ENCODE results near the gene PPIL1.

Gene PPIL1

DNA sequence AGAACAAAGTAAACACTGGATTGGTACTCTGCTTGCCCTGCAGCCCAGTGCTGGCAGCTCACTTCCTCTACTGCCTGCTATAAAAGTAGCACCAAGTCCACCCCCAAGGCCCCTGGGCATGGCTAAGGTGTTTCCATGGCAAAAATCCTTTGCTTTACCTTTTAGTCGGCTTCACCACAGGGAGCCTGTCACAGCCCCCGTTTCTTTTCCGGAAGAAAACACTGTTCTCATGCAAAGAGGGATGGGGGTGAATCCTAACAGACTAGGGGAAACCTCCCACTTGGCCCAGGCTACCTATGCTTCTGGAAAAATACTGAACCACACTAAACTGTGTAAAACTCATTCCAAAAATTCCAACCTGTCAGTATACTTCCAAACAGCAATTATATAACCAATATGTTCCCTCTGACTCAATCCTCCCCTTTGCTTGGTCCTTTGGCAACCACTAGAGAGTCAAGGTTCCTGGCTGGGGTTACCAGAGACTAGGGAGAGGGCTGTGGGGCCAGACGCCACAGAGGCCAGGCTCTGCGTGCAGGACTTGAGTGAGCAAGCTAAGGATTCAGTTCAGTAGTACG lies 16.1 kb downstream of the PPIL1 start:
- Histone ChIP-seq H3K27me3 (ENCODE audit: control insufficient read depth in 5 of 5, insufficient read depth in 4 of 5, low read length in 5 of 5) (no peaks in the 10 kb centered on the region), H3K4me3 (ENCODE audit: low read depth in 1 of 5, low read length in 5 of 5) (no peak overlapping the region), H3K27ac (ENCODE audit: low read depth, low read length) (no peak overlapping the region), H3K9ac (ENCODE audit: low read length in 5 of 5) (no peak overlapping the region), H3K4me1 (ENCODE audit: control insufficient read depth in 5 of 5, insufficient read depth in 5 of 5, low read length in 5 of 5) (peaks cover 1 to 9% (median 7%) of the 10 kb centered on the region in 5 donors), H3K36me3 (ENCODE audit: control insufficient read depth in 5 of 5, insufficient read depth in 5 of 5, low read length in 5 of 5) (peaks cover 8 to 26% (median 10%) of the 10 kb centered on the region in 5 donors), H3K9me3 (ENCODE audit: control insufficient read depth in 5 of 5, low read length in 5 of 5) (no peaks in the 10 kb centered on the region)

- peaks cover 8 to 17% (median 9%) of the 10 kb centered on the region in 5 donors for H3K36me3 ChIP-seq (ENCODE audit: control insufficient read depth in 5 of 5, insufficient read depth in 5 of 5, low read length in 5 of 5)
- H3K27me3 ChIP-seq (ENCODE audit: control insufficient read depth in 5 of 5, insufficient read depth in 4 of 5, low read length in 5 of 5), result no peaks in the 10 kb centered on the region
- H3K27ac ChIP-seq (ENCODE audit: low read depth, low read length), result no peak overlapping the region
These were observed 17.3 kb downstream of the PPIL1 start for GRCh38 chr6:36857325-36857724.

DNA sequence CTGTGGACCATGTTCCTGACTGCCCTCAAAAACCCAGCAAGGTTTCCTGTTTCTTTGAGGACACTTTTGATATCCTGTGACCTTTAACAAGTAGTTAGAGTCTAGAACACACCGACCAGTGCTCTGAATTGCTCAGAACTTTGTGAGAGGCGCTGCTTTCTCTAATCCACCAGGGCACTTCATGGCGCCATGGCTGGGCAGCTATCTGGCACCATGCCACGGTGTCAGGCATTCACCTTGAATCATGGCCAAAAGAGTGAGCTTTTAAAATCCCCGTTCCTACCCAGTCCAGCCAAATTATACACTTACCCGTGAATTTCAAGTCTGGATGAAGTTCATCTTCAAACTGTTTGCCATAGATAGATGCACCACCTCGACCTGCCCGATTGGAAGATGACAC lies 18.3 kb downstream of the PPIL1 start:
- H3K4me3 ChIP-seq (ENCODE audit: low read depth in 1 of 5, low read length in 5 of 5), result no peak overlapping the region
- H3K4me1 ChIP-seq (ENCODE audit: control insufficient read depth in 5 of 5, insufficient read depth in 5 of 5, low read length in 5 of 5), result peaks cover 6 to 19% (median 14%) of the 10 kb centered on the region in 5 donors
- H3K27ac ChIP-seq (ENCODE audit: low read depth, low read length), result no peak overlapping the region
- no peaks in the 10 kb centered on the region for H3K27me3 ChIP-seq (ENCODE audit: control insufficient read depth in 5 of 5, insufficient read depth in 4 of 5, low read length in 5 of 5)
- H3K9me3 ChIP-seq (ENCODE audit: control insufficient read depth in 5 of 5, low read length in 5 of 5), result no peaks in the 10 kb centered on the region
- peaks cover 8 to 17% (median 9%) of the 10 kb centered on the region in 5 donors for H3K36me3 ChIP-seq (ENCODE audit: control insufficient read depth in 5 of 5, insufficient read depth in 5 of 5, low read length in 5 of 5)
- no peak overlapping the region for H3K9ac ChIP-seq (ENCODE audit: low read length in 5 of 5)

More at GRCh38 chr6:36857325-36857724, 17.3 kb downstream of the PPIL1 start:
- Histone ChIP-seq H3K9me3 (ENCODE audit: control insufficient read depth in 5 of 5, low read length in 5 of 5) (no peaks in the 10 kb centered on the region), H3K4me1 (ENCODE audit: control insufficient read depth in 5 of 5, insufficient read depth in 5 of 5, low read length in 5 of 5) (peaks cover 6 to 19% (median 9%) of the 10 kb centered on the region in 5 donors), H3K9ac (ENCODE audit: low read length in 5 of 5) (no peak overlapping the region), H3K4me3 (ENCODE audit: low read depth in 1 of 5, low read length in 5 of 5) (no peak overlapping the region)

GRCh38 chr6:36855750-36856149 lies 18.9 kb downstream of the PPIL1 start:
- H3K4me1 ChIP-seq (ENCODE audit: control insufficient read depth in 5 of 5, insufficient read depth in 5 of 5, low read length in 5 of 5), result peaks cover 6 to 19% (median 14%) of the 10 kb centered on the region in 5 donors
- no peak overlapping the region for H3K27ac ChIP-seq (ENCODE audit: low read depth, low read length)
- H3K4me3 ChIP-seq (ENCODE audit: low read depth in 1 of 5, low read length in 5 of 5), result no peak overlapping the region

DNA sequence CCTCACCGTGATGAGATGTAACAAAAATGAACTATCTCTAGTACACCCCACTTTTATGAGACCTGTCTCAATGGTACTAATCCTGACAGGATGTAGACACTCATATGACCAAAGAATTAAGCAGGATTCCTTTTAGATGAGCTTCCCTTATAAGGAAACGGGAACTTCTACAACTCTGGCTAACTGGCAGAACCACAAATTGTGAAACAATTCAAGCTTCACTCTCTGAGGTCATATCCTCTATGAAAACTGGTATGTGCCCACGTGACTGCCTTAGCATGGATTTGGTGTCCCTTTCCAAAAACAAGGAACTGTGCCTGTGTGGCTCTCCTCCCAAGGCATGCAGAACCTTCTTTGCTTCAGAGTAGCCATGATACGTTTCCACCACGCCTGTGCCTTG lies 21.3 kb downstream of the PPIL1 start:
- H3K9me3 ChIP-seq (ENCODE audit: control insufficient read depth in 5 of 5, low read length in 5 of 5), result peaks cover 0 to 12% (median 7%) of the 10 kb centered on the region in 5 donors
- no peaks in the 10 kb centered on the region for H3K27me3 ChIP-seq (ENCODE audit: control insufficient read depth in 5 of 5, insufficient read depth in 4 of 5, low read length in 5 of 5)
- H3K4me3 ChIP-seq (ENCODE audit: low read depth in 1 of 5, low read length in 5 of 5), result no peak overlapping the region
- H3K27ac ChIP-seq (ENCODE audit: low read depth, low read length), result no peak overlapping the region
- peaks cover 6 to 12% (median 12%) of the 10 kb centered on the region in 5 donors for H3K4me1 ChIP-seq (ENCODE audit: control insufficient read depth in 5 of 5, insufficient read depth in 5 of 5, low read length in 5 of 5)
- peaks cover 8 to 17% (median 9%) of the 10 kb centered on the region in 5 donors for H3K36me3 ChIP-seq (ENCODE audit: control insufficient read depth in 5 of 5, insufficient read depth in 5 of 5, low read length in 5 of 5)
- no peak overlapping the region for H3K9ac ChIP-seq (ENCODE audit: low read length in 5 of 5)

More at GRCh38 chr6:36855750-36856149, 18.9 kb downstream of the PPIL1 start:
- Histone ChIP-seq H3K27me3 (ENCODE audit: control insufficient read depth in 5 of 5, insufficient read depth in 4 of 5, low read length in 5 of 5) (no peaks in the 10 kb centered on the region), H3K9me3 (ENCODE audit: control insufficient read depth in 5 of 5, low read length in 5 of 5) (peaks cover 0 to 4% (median 3%) of the 10 kb centered on the region in 5 donors), H3K36me3 (ENCODE audit: control insufficient read depth in 5 of 5, insufficient read depth in 5 of 5, low read length in 5 of 5) (peaks cover 8 to 17% (median 9%) of the 10 kb centered on the region in 5 donors), H3K9ac (ENCODE audit: low read length in 5 of 5) (no peak overlapping the region)

- Histone ChIP-seq H3K4me3 (ENCODE audit: low read depth in 1 of 5, low read length in 5 of 5) (no peak overlapping the region), H3K9ac (ENCODE audit: low read length in 5 of 5) (no peak overlapping the region), H3K36me3 (ENCODE audit: control insufficient read depth in 5 of 5, insufficient read depth in 5 of 5, low read length in 5 of 5) (peaks cover 8 to 17% (median 9%) of the 10 kb centered on the region in 5 donors), H3K4me1 (ENCODE audit: control insufficient read depth in 5 of 5, insufficient read depth in 5 of 5, low read length in 5 of 5) (peaks cover 5 to 12% (median 11%) of the 10 kb centered on the region in 5 donors), H3K9me3 (ENCODE audit: control insufficient read depth in 5 of 5, low read length in 5 of 5) (peaks cover 0 to 12% (median 7%) of the 10 kb centered on the region in 5 donors), H3K27me3 (ENCODE audit: control insufficient read depth in 5 of 5, insufficient read depth in 4 of 5, low read length in 5 of 5) (peaks cover 0 to 3% (median 0%) of the 10 kb centered on the region in 5 donors), H3K27ac (ENCODE audit: low read depth, low read length) (no peak overlapping the region)
These were observed 22.0 kb downstream of the PPIL1 start for GRCh38 chr6:36852481-36853147.

DNA sequence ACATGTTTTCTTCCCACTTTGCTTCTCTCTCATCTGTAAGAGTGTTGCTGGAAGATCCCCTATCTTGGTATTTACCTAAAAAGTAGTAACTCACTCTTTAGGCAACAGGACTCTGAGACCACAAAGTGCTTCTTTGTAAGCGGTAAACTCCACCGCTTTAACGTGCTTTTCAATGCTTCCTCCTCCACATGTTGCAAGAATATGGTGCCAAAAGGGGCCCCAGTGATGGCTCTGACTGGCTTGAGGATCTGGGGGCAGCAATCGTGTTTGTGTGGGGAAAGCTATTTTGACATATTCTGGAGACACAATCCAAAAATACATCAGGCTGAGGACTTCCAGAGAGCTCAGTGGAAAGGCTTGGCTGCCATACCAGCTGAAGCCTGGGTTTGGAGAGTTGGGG lies 23.0 kb downstream of the PPIL1 start:
- Histone ChIP-seq H3K9me3 (ENCODE audit: control insufficient read depth in 5 of 5, low read length in 5 of 5) (peaks cover 0 to 12% (median 7%) of the 10 kb centered on the region in 5 donors), H3K9ac (ENCODE audit: low read length in 5 of 5) (no peak overlapping the region), H3K4me1 (ENCODE audit: control insufficient read depth in 5 of 5, insufficient read depth in 5 of 5, low read length in 5 of 5) (peaks cover 5 to 12% (median 11%) of the 10 kb centered on the region in 5 donors), H3K36me3 (ENCODE audit: control insufficient read depth in 5 of 5, insufficient read depth in 5 of 5, low read length in 5 of 5) (peaks cover 8 to 17% (median 9%) of the 10 kb centered on the region in 5 donors), H3K27me3 (ENCODE audit: control insufficient read depth in 5 of 5, insufficient read depth in 4 of 5, low read length in 5 of 5) (peaks cover 0 to 3% (median 0%) of the 10 kb centered on the region in 5 donors), H3K27ac (ENCODE audit: low read depth, low read length) (no peak overlapping the region), H3K4me3 (ENCODE audit: low read depth in 1 of 5, low read length in 5 of 5) (no peak overlapping the region)

DNA sequence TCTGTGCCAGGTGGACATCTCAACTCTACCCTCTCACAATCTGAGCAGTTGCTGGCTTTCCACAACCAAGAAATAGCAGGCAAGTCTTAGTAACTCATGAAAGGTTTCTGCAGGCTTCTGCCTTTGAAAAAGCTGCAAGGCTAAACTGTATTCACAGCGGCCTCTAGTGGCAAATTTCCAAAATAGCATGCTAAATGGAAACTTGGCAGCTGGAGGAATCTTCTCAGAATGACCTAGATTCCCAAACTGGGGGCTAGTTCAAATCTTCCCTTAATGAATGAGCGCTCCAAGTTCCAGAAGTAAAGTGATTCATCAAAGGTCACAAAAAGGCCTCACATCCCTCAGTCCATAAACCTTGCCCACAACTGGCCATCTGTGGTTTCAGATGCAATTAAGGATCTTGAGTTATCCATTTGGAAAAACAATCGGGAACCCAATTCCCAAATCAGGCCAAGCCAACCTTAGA lies 23.4 kb downstream of the PPIL1 start:
- Histone ChIP-seq H3K4me1 (ENCODE audit: control insufficient read depth in 5 of 5, insufficient read depth in 5 of 5, low read length in 5 of 5) (peaks cover 5 to 12% (median 11%) of the 10 kb centered on the region in 5 donors), H3K9me3 (ENCODE audit: control insufficient read depth in 5 of 5, low read length in 5 of 5) (peaks cover 0 to 12% (median 7%) of the 10 kb centered on the region in 5 donors), H3K9ac (ENCODE audit: low read length in 5 of 5) (no peak overlapping the region), H3K27me3 (ENCODE audit: control insufficient read depth in 5 of 5, insufficient read depth in 4 of 5, low read length in 5 of 5) (peaks cover 0 to 3% (median 0%) of the 10 kb centered on the region in 5 donors), H3K27ac (ENCODE audit: low read depth, low read length) (no peak overlapping the region), H3K36me3 (ENCODE audit: control insufficient read depth in 5 of 5, insufficient read depth in 5 of 5, low read length in 5 of 5) (peaks cover 7 to 15% (median 8%) of the 10 kb centered on the region in 5 donors), H3K4me3 (ENCODE audit: low read depth in 1 of 5, low read length in 5 of 5) (no peak overlapping the region)

DNA sequence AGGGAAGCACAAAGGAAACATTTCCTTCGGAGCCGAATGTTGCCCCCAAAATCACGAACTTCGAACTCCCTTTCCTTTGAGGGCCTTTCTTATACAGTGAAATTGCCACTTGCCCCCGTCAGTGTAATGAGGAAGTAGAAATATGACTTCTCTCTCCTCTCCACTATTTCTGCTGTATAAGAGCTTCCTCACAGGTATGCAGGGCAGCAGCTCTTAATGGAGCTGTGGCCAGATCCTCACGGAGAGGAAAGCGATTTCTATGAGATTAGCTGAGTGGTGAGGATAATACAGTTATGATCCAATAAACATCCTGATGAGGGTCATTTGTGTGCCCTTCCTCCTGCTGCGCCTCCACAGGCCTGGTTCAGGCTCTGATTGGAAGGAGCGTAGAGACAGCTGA lies 24.6 kb downstream of the PPIL1 start:
- H3K9ac ChIP-seq (ENCODE audit: low read length in 5 of 5), result no peak overlapping the region
- H3K36me3 ChIP-seq (ENCODE audit: control insufficient read depth in 5 of 5, insufficient read depth in 5 of 5, low read length in 5 of 5), result peaks cover 0 to 3% (median under 1%) of the 10 kb centered on the region in 5 donors
- no peak overlapping the region for H3K27ac ChIP-seq (ENCODE audit: low read depth, low read length)
- H3K9me3 ChIP-seq (ENCODE audit: control insufficient read depth in 5 of 5, low read length in 5 of 5), result peaks cover 0 to 12% (median 7%) of the 10 kb centered on the region in 5 donors
- H3K27me3 ChIP-seq (ENCODE audit: control insufficient read depth in 5 of 5, insufficient read depth in 4 of 5, low read length in 5 of 5), result peaks cover 0 to 3% (median 0%) of the 10 kb centered on the region in 5 donors
- H3K4me3 ChIP-seq (ENCODE audit: low read depth in 1 of 5, low read length in 5 of 5), result peak overlapping the region in 1 of 5 donors; percentile 10
- peaks cover 5 to 12% (median 11%) of the 10 kb centered on the region in 5 donors for H3K4me1 ChIP-seq (ENCODE audit: control insufficient read depth in 5 of 5, insufficient read depth in 5 of 5, low read length in 5 of 5)
